Skin epidermis (tissue), 12 donors: ENCODE results near the gene DDX17.

Source experiments
- H3K27ac ChIP-seq, 21 experiments: fragments of 200-600 bp; sonication (generic) in 11 of 21; one replicate each; pipeline ENCODE4 v1.5.0; 2020; ENCODE audit warnings: mild to moderate bottlenecking in 3 of 21, inconsistent platforms in 2 of 21, moderate library complexity in 2 of 21
- H3K4me3 ChIP-seq, 7 experiments: fragments of 200-600 bp; sonication (generic) in 2 of 7; one replicate each; pipeline ENCODE4 v1.5.0; 2020; ENCODE audit warnings: inconsistent platforms in 2 of 7, mild to moderate bottlenecking in 2 of 7, moderate library complexity in 1 of 7

The DDX17 gene

GRCh38 chr22:38453066-38453672, 52.9 kb downstream of the DDX17 start:
- Histone ChIP-seq H3K27ac (no peak overlapping the region), H3K4me3 (no peak overlapping the region)

GRCh38 chr22:38452373-38453065, 53.6 kb downstream of the DDX17 start:
- H3K27ac ChIP-seq = no peak overlapping the region

GRCh38 chr22:38451864-38452263, 54.2 kb downstream of the DDX17 start:
- no peak overlapping the region for H3K4me3 ChIP-seq
- H3K27ac ChIP-seq = no peak overlapping the region

More at GRCh38 chr22:38452373-38453065, 53.6 kb downstream of the DDX17 start:
- no peak overlapping the region for H3K4me3 ChIP-seq

GRCh38 chr22:38451404-38451803, 54.7 kb downstream of the DDX17 start:
- no peak overlapping the region for H3K27ac ChIP-seq

GRCh38 chr22:38450234-38450797, 55.8 kb downstream of the DDX17 start:
- Histone ChIP-seq H3K4me3 (no peak overlapping the region), H3K27ac (no peak overlapping the region)

More at GRCh38 chr22:38451404-38451803, 54.7 kb downstream of the DDX17 start:
- H3K4me3 ChIP-seq = no peak overlapping the region

GRCh38 chr22:38449776-38450175, 56.3 kb downstream of the DDX17 start:
- Histone ChIP-seq H3K4me3 (no peak overlapping the region), H3K27ac (no peak overlapping the region)

- H3K27ac ChIP-seq = no peak overlapping the region
- H3K4me3 ChIP-seq = no peak overlapping the region
These were observed 57.0 kb downstream of the DDX17 start for GRCh38 chr22:38448945-38449745.

GRCh38 chr22:38446018-38446601, 60.0 kb downstream of the DDX17 start:
- Histone ChIP-seq H3K4me3 (no peak overlapping the region), H3K27ac (no peak overlapping the region)

GRCh38 chr22:38444783-38445182, 61.3 kb downstream of the DDX17 start:
- Histone ChIP-seq H3K27ac (no peak overlapping the region), H3K4me3 (no peak overlapping the region)

- no peak overlapping the region for H3K4me3 ChIP-seq
- H3K27ac ChIP-seq = peak overlapping the region in 2 of 21 experiments; percentile 29 to 32
These were observed 62.2 kb downstream of the DDX17 start for GRCh38 chr22:38443628-38444521.

GRCh38 chr22:38442967-38443627, 63.0 kb downstream of the DDX17 start:
- Histone ChIP-seq H3K4me3 (no peak overlapping the region), H3K27ac (peak overlapping the region in 1 of 21 experiments; percentile 1)

GRCh38 chr22:38441620-38442287, 64.4 kb downstream of the DDX17 start:
- Histone ChIP-seq H3K4me3 (no peak overlapping the region), H3K27ac (no peak overlapping the region)

GRCh38 chr22:38440747-38441350, 65.3 kb downstream of the DDX17 start:
- Histone ChIP-seq H3K27ac (no peak overlapping the region), H3K4me3 (no peak overlapping the region)

GRCh38 chr22:38437416-38437815, 68.7 kb downstream of the DDX17 start:
- no peak overlapping the region for H3K27ac ChIP-seq

GRCh38 chr22:38436629-38437395, 69.3 kb downstream of the DDX17 start:
- H3K27ac ChIP-seq = no peak overlapping the region
- H3K4me3 ChIP-seq = no peak overlapping the region

More at GRCh38 chr22:38437416-38437815, 68.7 kb downstream of the DDX17 start:
- H3K4me3 ChIP-seq = no peak overlapping the region

- Histone ChIP-seq H3K27ac (no peak overlapping the region), H3K4me3 (no peak overlapping the region)
These were observed 70.1 kb downstream of the DDX17 start for GRCh38 chr22:38435965-38436364.

- no peak overlapping the region for H3K4me3 ChIP-seq
- no peak overlapping the region for H3K27ac ChIP-seq
These were observed 71.1 kb downstream of the DDX17 start for GRCh38 chr22:38435010-38435409.
